Lower lobe of right lung (tissue), 2 donors: ENCODE results near the gene EEFSEC. TPM values are rescaled to one million over a fixed set of nuclear protein-coding genes. Genes with fewer than 3 reads are reported as not detected.
A peak's percentile ranks its signal among the peaks of the same experiment; 100 is the strongest.

Source experiments
- ATAC-seq, 2 donors: fragments of 200-7000 bp; cut with Tn5 transposase; one replicate each; pipeline ENCODE4 v1.9.1; 2020 to 2022; ENCODE audit warnings: mild to moderate bottlenecking in 2 of 2, moderate library complexity in 2 of 2
- DNase-seq: peaks from one replicate; pipeline ENCODE4 v3.0.0-alpha.2; 2020
- H3K27ac ChIP-seq: fragments of 200-600 bp; one replicate; pipeline ENCODE4 v1.8.0; 2022
- H3K27me3 ChIP-seq: fragments of 200-600 bp; one replicate; pipeline ENCODE4 v1.8.0; 2022; ENCODE audit warnings: low read depth
- H3K36me3 ChIP-seq: fragments of 200-600 bp; one replicate; pipeline ENCODE4 v1.8.0; 2022; ENCODE audit warnings: mild to moderate bottlenecking
- H3K4me1 ChIP-seq: fragments of 200-600 bp; one replicate; pipeline ENCODE4 v1.8.0; 2022
- H3K4me3 ChIP-seq: fragments of 200-600 bp; one replicate; pipeline ENCODE4 v1.8.0; 2022; ENCODE audit warnings: mild to moderate bottlenecking
- H3K9me3 ChIP-seq: fragments of 200-600 bp; one replicate; pipeline ENCODE4 v1.8.0; 2022
- intact Hi-C: fragments of 100-400 bp; cut with DNase I; formaldehyde crosslinking; loops from one replicate; pipeline ENCODE4 v1.11.0; 2022
- total RNA-seq: library from RNA; stranded (reverse); fragmentation: NEBNext Ultra II Directional; extraction: Animal tissue kit (Norgen Biotek cat#: 25700); gene quantifications from one replicate; pipeline ENCODE4 v1.2.1, GENCODE V29; 2021
- TF ChIP-seq, protein P1 (sequence below): fragments of 200-600 bp; IDR thresholded peaks from one replicate; pipeline ENCODE4 v1.8.0; 2022; ENCODE audit warnings: antibody characterized with exemption, mild to moderate bottlenecking
- donor health status: DM: no; HTN: yes; CAD: no; lungs with severe emphysema.

EEFSEC gene
- total RNA-seq, 1 donor from 2014 or later, result 15.6 TPM

DNA sequence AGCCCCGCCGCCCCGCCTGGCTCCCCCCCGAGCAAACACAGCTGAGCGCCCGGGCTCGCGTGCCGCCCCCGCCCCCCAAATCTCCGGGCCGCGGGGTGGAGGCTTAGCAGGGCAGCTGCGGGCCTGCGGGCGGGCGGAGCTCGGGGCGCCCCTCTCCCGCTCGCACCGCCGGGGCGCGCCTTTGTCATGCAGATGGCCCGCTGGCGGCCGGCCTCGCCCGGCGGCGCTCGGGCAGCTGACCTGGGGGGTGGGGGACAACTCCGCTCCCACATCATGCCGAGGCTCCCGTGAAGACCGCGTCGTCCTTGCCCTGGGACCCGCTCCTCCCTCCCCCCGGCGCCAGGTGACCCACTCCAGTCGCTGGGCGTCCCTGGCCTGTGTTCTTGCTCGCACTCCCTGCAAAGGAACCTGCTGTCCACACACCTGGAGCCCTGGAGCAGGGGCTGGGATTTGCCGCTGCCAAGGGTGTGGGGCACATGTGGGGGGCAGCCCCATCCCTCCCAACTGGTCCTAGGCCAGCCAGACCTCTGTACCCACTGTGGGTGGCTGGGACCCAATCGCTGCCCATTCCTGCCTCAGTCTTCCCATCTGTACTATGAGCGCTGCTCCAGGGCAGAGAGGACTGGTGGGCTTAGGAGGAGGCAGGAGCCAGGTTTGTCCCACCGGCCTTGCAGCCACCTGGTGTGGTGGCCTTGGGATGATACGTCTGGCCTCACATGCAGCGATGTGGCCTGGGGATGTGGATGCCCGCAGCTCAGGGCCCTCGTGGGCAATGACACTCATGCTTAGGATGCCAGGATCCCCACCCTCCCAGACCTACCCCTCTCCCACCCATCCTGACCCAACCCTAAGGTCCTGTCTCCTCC is 279.9 kb downstream of the EEFSEC start:
- H3K27me3 ChIP-seq, result peaks cover 41% of the 10 kb centered on the region
- ATAC-seq, result no peak
- no peaks in the 10 kb centered on the region for H3K36me3 ChIP-seq
- intact Hi-C loops, result no loop called here
- H3K4me3 ChIP-seq, result peak overlapping the region; percentile 39
- H3K9me3 ChIP-seq, result no peaks in the 10 kb centered on the region
- no peak for DNase-seq
- H3K27ac ChIP-seq, result no peak overlapping the region
- TF ChIP-seq, protein P1, sequence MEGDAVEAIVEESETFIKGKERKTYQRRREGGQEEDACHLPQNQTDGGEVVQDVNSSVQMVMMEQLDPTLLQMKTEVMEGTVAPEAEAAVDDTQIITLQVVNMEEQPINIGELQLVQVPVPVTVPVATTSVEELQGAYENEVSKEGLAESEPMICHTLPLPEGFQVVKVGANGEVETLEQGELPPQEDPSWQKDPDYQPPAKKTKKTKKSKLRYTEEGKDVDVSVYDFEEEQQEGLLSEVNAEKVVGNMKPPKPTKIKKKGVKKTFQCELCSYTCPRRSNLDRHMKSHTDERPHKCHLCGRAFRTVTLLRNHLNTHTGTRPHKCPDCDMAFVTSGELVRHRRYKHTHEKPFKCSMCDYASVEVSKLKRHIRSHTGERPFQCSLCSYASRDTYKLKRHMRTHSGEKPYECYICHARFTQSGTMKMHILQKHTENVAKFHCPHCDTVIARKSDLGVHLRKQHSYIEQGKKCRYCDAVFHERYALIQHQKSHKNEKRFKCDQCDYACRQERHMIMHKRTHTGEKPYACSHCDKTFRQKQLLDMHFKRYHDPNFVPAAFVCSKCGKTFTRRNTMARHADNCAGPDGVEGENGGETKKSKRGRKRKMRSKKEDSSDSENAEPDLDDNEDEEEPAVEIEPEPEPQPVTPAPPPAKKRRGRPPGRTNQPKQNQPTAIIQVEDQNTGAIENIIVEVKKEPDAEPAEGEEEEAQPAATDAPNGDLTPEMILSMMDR, result no peak
- H3K4me1 ChIP-seq, result peaks cover 10% of the 10 kb centered on the region

DNA sequence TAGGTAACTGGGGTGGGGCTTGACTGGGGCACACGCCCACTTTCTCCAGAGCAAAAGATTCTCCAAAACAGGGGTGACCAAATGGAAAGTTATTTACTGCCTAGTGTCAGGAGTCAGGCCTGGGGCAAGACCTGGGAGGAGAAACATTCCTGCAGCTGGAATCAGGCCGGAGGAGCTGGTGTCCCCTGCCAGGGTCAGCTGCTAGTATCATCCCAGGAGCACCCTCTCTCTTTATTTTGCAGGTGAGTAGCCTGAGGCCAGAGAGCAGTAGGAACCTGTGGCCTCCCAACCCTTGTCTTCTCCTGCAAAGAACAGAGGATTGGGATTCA is 280.5 kb downstream of the EEFSEC start:
- H3K27ac ChIP-seq, result no peak overlapping the region
- H3K4me3 ChIP-seq, result no peak overlapping the region
- TF ChIP-seq, protein P1, result no peak
- no peak for ATAC-seq
- H3K27me3 ChIP-seq, result peaks cover 35% of the 10 kb centered on the region
- intact Hi-C loops, result no loop called here
- H3K36me3 ChIP-seq, result no peaks in the 10 kb centered on the region
- DNase-seq, result no peak
- H3K4me1 ChIP-seq, result peaks cover 10% of the 10 kb centered on the region
- no peaks in the 10 kb centered on the region for H3K9me3 ChIP-seq

DNA sequence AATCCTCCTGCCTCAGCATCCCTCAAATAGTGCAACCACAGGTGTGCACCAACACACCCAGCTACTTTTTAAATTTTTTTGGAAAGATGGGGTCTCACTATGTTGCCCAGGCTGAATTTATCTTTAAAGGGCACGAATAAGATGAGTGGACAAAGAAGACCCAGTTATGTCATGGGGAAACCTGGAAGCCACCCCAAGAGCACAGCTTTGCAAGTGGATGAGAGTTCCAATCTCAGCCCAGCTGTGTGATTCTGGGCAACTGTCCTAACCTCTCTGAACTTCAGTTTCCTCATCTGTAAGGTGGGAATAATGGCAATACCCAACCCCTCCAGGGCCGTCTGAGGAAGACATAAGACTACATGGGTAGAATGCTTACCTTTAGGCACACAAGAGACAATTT is 281.2 kb downstream of the EEFSEC start:
- H3K27ac ChIP-seq, result no peak overlapping the region
- no peak for DNase-seq
- intact Hi-C loops, result no loop called here
- H3K27me3 ChIP-seq, result peaks cover 30% of the 10 kb centered on the region
- H3K4me1 ChIP-seq, result peaks cover 10% of the 10 kb centered on the region
- H3K36me3 ChIP-seq, result no peaks in the 10 kb centered on the region
- no peak overlapping the region for H3K4me3 ChIP-seq
- ATAC-seq, result no peak
- TF ChIP-seq, protein P1, result no peak
- no peaks in the 10 kb centered on the region for H3K9me3 ChIP-seq

DNA sequence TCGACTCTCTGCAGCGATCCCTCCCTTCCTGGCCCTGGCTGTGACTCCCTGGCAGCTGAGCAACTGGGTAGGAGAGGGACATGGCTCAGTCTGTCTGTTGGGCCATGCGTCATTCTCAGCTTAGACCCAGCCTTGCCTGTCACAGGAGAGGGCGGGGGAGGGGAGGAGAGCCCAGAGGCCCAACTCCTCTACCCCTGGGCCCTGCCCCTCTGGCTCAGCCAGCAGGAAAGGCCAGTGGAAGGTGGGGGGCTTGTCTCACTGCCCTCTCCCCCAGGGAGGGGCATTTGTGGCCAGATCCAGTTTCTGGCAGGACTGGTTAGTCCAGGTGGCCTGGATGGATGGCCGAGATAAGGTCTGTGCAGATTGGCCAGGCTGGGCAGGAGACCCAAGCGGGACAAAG is 281.8 kb downstream of the EEFSEC start:
- intact Hi-C loops, result no loop called here
- H3K4me1 ChIP-seq, result peaks cover 10% of the 10 kb centered on the region
- no peak overlapping the region for H3K27ac ChIP-seq
- ATAC-seq, result no peak
- no peaks in the 10 kb centered on the region for H3K36me3 ChIP-seq
- H3K9me3 ChIP-seq, result no peaks in the 10 kb centered on the region
- H3K4me3 ChIP-seq, result no peak overlapping the region
- no peak for DNase-seq
- TF ChIP-seq, protein P1, result no peak
- peaks cover 29% of the 10 kb centered on the region for H3K27me3 ChIP-seq

DNA sequence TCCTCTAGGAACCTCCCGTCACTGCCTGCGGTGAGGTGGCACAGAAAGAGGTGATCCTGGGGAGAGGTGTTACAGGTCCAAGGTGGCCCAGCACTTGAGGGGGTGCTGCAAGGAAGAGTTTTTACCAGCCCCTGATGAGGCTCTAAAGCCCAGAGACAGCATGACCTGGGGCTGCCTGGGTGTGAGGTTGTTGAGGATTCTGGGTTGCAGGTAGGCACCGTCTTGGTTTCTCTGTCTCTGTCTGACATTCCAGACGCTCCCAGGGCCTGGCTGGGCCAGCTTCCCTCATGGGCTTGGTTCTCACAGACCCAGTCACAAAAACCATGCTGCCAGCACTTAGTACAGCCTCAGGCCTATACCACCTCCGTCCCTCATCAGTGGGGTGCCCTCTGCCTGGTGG is 282.3 kb downstream of the EEFSEC start:
- Histone ChIP-seq H3K27ac (no peak overlapping the region), H3K9me3 (no peaks in the 10 kb centered on the region), H3K27me3 (peaks cover 29% of the 10 kb centered on the region), H3K36me3 (no peaks in the 10 kb centered on the region), H3K4me1 (peaks cover 10% of the 10 kb centered on the region), H3K4me3 (no peak overlapping the region)
- ATAC-seq (no peak), DNase-seq (no peak)
- intact Hi-C loops, result no loop called here
- TF ChIP-seq, protein P1, result no peak
